C4-2B (cell line): ENCODE results near the gene BMPR2.

ENCODE experiments used
- CTCF ChIP-seq: fragments of 450-650 bp; conservative IDR thresholded peaks from 2 replicates; pipeline ENCODE4 v1.5.1; 2017; ENCODE audit warnings: mild to moderate bottlenecking
- ZFX ChIP-seq: fragments of 450-650 bp; IDR thresholded peaks from 2 replicates; pipeline ENCODE4 v1.6.1; 2017

- TF ChIP-seq CTCF (no peak), ZFX (no peak)
Measured at GRCh38 chr2:202373490-202373889, 2.6 kb upstream of the BMPR2 start.
